SK-N-SH (cell line): Measurements from ENCODE around the gene IKZF2. TPM values are rescaled to one million over a fixed set of nuclear protein-coding genes. Genes with fewer than 3 reads are reported as not detected.

Source experiments
- CTCF ChIA-PET: fragments of 300-600, 350-600 bp; formaldehyde crosslinking; extraction: SDS; loops from one replicate; lab custom pipeline; 2021; lab: Yijun Ruan, JAX
- POLR2A ChIA-PET: fragments of 350-600 bp; sonication (Branson Sonifier 250); formaldehyde crosslinking; extraction: SDS; loops from one replicate; lab custom pipeline; 2020; ENCODE audit warnings: antibody characterized with exemption, inconsistent platforms; lab: Yijun Ruan, JAX
- DNase-seq: peaks from one replicate; pipeline ENCODE4 v3.0.0; 2012
- H2AFZ ChIP-seq: fragments of 200-600 bp; sonication (generic); 2 replicates; pipeline ENCODE4 v1.8.1; 2016; ENCODE audit warnings: antibody characterized with exemption, mild to moderate bottlenecking, low read depth
- H3F3A ChIP-seq: fragments of 200-600 bp; sonication (generic); replicated peaks from 2 replicates; pipeline ENCODE3; 2016; ENCODE audit warnings: antibody characterized with exemption, mild to moderate bottlenecking; ENCODE audit not compliant: insufficient read depth
- H3K27ac ChIP-seq, 2 experiments: fragments of 200-500 bp in 1 of 2; fragments of 200-600 bp in 1 of 2; sonication (Bioruptor generic) in 1 of 2; sonication (generic), shearing (Covaris generic) in 1 of 2; 2 replicates each; pipeline versions ENCODE4 v1.5.1 to v1.6.1; 2014 to 2016; ENCODE audit warnings: low read depth in 2 of 2, inconsistent platforms in 1 of 2, low read length in 1 of 2, mild to moderate bottlenecking in 1 of 2, mixed read lengths in 1 of 2
- H3K27me3 ChIP-seq: fragments of 200-600 bp; sonication (generic), shearing (Covaris generic); 2 replicates; pipeline ENCODE4 v1.6.1; 2016; ENCODE audit warnings: mixed run types; ENCODE audit not compliant: insufficient read depth
- H3K36me3 ChIP-seq, 2 experiments: fragments of 200-500 bp in 1 of 2; fragments of 200-600 bp in 1 of 2; sonication (Bioruptor generic) in 1 of 2; sonication (generic) in 1 of 2; replicated peaks in 1 of 2; 2 replicates each; pipeline versions ENCODE3 to v1.5.1; 2014 to 2016; ENCODE audit warnings: low read length in 1 of 2, mild to moderate bottlenecking in 1 of 2; ENCODE audit not compliant: insufficient read depth in 2 of 2, control insufficient read depth in 1 of 2
- H3K4me1 ChIP-seq, 2 experiments: fragments of 200-500 bp in 1 of 2; fragments of 200-600 bp in 1 of 2; sonication (Bioruptor generic) in 1 of 2; sonication (generic), shearing (Covaris generic) in 1 of 2; 2 replicates each; pipeline versions ENCODE4 v1.5.1 to v1.6.1; 2014 to 2016; ENCODE audit warnings: low read depth in 1 of 2, low read length in 1 of 2, mixed run types in 1 of 2; ENCODE audit not compliant: insufficient read depth in 2 of 2, control insufficient read depth in 1 of 2
- H3K4me2 ChIP-seq: fragments of 200-600 bp; sonication (generic), shearing (Covaris generic); 2 replicates; pipeline ENCODE4 v1.6.1; 2017; ENCODE audit warnings: mixed run types
- H3K4me3 ChIP-seq, 2 experiments: fragments of 200-500 bp in 1 of 2; fragments of 200-600 bp in 1 of 2; sonication (Bioruptor generic) in 1 of 2; sonication (generic), shearing (Covaris generic) in 1 of 2; 2 replicates each; pipeline versions ENCODE4 v1.5.1 to v1.8.1; 2014 to 2016; ENCODE audit warnings: low read depth in 2 of 2, inconsistent platforms in 1 of 2, low read length in 1 of 2, mild to moderate bottlenecking in 1 of 2, mixed read lengths in 1 of 2, moderate library complexity in 1 of 2
- H3K79me2 ChIP-seq: fragments of 200-600 bp; sonication (generic); 2 replicates; pipeline ENCODE4 v1.8.1; 2017; ENCODE audit warnings: mild to moderate bottlenecking; ENCODE audit not compliant: insufficient read depth
- H3K9ac ChIP-seq: fragments of 200-600 bp; sonication (generic); 2 replicates; pipeline ENCODE4 v1.6.1; 2017; ENCODE audit warnings: mixed run types
- H3K9me2 ChIP-seq: fragments of 200-600 bp; sonication (generic); 2 replicates; pipeline ENCODE4 v1.6.1; 2017; ENCODE audit warnings: mixed run types
- H3K9me3 ChIP-seq: fragments of 200-600 bp; sonication (generic); 2 replicates; pipeline ENCODE4 v1.6.1; 2017; ENCODE audit warnings: mixed run types, mild to moderate bottlenecking, moderate library complexity
- H4K20me1 ChIP-seq: fragments of 200-600 bp; sonication (generic); 2 replicates; pipeline ENCODE4 v1.6.1; 2017; ENCODE audit warnings: mild to moderate bottlenecking, mixed run types; ENCODE audit not compliant: insufficient read depth
- CHD2 ChIP-seq: fragments of 150-350 bp; IDR thresholded peaks from 2 replicates; pipeline ENCODE4 v1.6.1; 2018; ENCODE audit warnings: low read length; ENCODE audit not compliant: partially characterized antibody
- EP300 ChIP-seq, 2 experiments: IDR thresholded peaks; 2 replicates each; pipeline versions ENCODE4 v1.4.0 to v1.6.1; 2012; ENCODE audit warnings: borderline replicate concordance in 1 of 2, low read depth in 1 of 2, low read length in 1 of 2
- FOSL2 ChIP-seq: IDR thresholded peaks from 2 replicates; pipeline ENCODE4 v1.4.0; 2012; ENCODE audit warnings: low read depth, mild to moderate bottlenecking, moderate library complexity, borderline replicate concordance
- GABPA ChIP-seq: IDR thresholded peaks from 2 replicates; pipeline ENCODE4 v1.4.0; 2012; ENCODE audit warnings: low read depth, mild to moderate bottlenecking
- GATA2 ChIP-seq: sonication (generic); formaldehyde crosslinking; IDR thresholded peaks from 2 replicates; pipeline ENCODE4 v1.5.0; 2020; ENCODE audit warnings: mild to moderate bottlenecking, missing genetic modification reagents
- MEF2A ChIP-seq: IDR thresholded peaks from 2 replicates; pipeline ENCODE4 v1.4.0; 2012; ENCODE audit warnings: low read depth, borderline replicate concordance
- PBX3 ChIP-seq: IDR thresholded peaks from 2 replicates; pipeline ENCODE4; 2012
- POLR2AphosphoS5 ChIP-seq: IDR thresholded peaks from 2 replicates; pipeline ENCODE4 v1.6.1; 2012; ENCODE audit warnings: low read depth, low read length
- RAD21 ChIP-seq: IDR thresholded peaks from 2 replicates; pipeline ENCODE4 v1.6.1; 2012; ENCODE audit warnings: mild to moderate bottlenecking, low read length
- REST ChIP-seq: IDR thresholded peaks from 2 replicates; pipeline ENCODE4 v1.6.1; 2012; ENCODE audit warnings: mild to moderate bottlenecking, low read depth, low read length, moderate library complexity
- USF1 ChIP-seq: IDR thresholded peaks from 2 replicates; pipeline ENCODE4 v1.4.0; 2012; ENCODE audit warnings: low read depth, borderline replicate concordance
- WGBS: methylation state at CpG from one replicate; pipeline ENCODE4 v1.1.6; 2017; ENCODE audit warnings: low lambda C conversion rate; 5-methylcytosine and 5-hydroxymethylcytosine counted together
- polyA plus RNA-seq, 3 experiments: library from polyadenylated mRNA; depleted of rRNA; stranded (reverse); fragments of >200 nt; gene quantifications; 2 replicates each; pipeline ENCODE4 v1.2.3, GENCODE V29; 2012

IKZF2 gene
- polyA plus RNA-seq, 1 of the 3 experiments (the other 2 are of a cell fraction) = 1.3 TPM

DNA sequence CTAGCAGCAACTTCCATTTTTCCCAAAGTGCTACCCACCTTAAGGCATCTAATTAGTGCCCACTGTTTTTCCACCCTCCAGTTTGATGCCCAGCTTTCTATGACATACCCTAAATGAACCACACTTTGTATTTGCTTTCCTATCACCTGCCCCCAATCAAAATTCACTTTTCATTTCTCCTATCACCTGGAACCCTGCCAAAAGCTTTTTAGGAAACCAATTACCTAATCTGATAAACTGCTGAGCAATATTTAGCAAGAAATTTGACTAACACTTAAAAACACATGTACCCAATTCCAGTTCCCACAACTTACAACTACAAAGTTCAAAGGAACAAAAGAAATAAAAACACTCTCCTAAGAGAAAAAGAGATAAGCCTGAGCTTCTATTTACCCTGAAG, 71.7 kb downstream of the IKZF2 start:
- CTCF ChIA-PET = no interaction called here
- Histone ChIP-seq H3K9ac (no peak overlapping the region), H2AFZ (no peak overlapping the region), H3K27ac (no peak overlapping the region), H3K36me3 (no peaks in the 10 kb centered on the region), H3K9me3 (no peaks in the 10 kb centered on the region), H3K27me3 (no peaks in the 10 kb centered on the region), H4K20me1 (no peaks in the 10 kb centered on the region), H3K79me2 (no peaks in the 10 kb centered on the region), H3K4me3 (no peak overlapping the region), H3K9me2 (no peaks in the 10 kb centered on the region), H3K4me1 (no peaks in the 10 kb centered on the region), H3K4me2 (no peak overlapping the region), H3F3A (peaks cover under 1% of the 10 kb centered on the region)
- POLR2A ChIA-PET = no interaction called here
- TF ChIP-seq GABPA = no peak
- no peak for DNase-seq

GRCh38 chr2:213078686-213079085, 72.7 kb downstream of the IKZF2 start:
- Histone ChIP-seq H4K20me1 (no peaks in the 10 kb centered on the region), H3F3A (no peaks in the 10 kb centered on the region), H3K9me2 (no peaks in the 10 kb centered on the region), H3K9me3 (no peaks in the 10 kb centered on the region), H3K4me1 (no peaks in the 10 kb centered on the region), H3K79me2 (no peaks in the 10 kb centered on the region), H3K36me3 (no peaks in the 10 kb centered on the region), H2AFZ (no peak overlapping the region), H3K4me2 (no peak overlapping the region), H3K9ac (no peak overlapping the region), H3K27me3 (no peaks in the 10 kb centered on the region), H3K27ac (no peak overlapping the region), H3K4me3 (no peak overlapping the region)
- ChIA-PET CTCF (no interaction called here), POLR2A (no interaction called here)
- no peak for DNase-seq
- WGBS = 68% methylated on average over 1 of the region's 1 CpG
- TF ChIP-seq POLR2AphosphoS5 = no peak
- TF ChIP-seq REST = no peak

GRCh38 chr2:213069531-213069930, 81.9 kb downstream of the IKZF2 start:
- TF ChIP-seq EP300 (IDR thresholded peaks at IDR 0.05; ENCODE audit: borderline replicate concordance in 1 of 2, low read depth in 1 of 2, low read length in 1 of 2) (no peak), CHD2 (no peak), GATA2 (CRISPR knock-in tag) (no peak), PBX3 (no peak), RAD21 (no peak), USF1 (no peak), MEF2A (no peak), FOSL2 (no peak)
- no peak for DNase-seq
- Histone ChIP-seq H3F3A (no peaks in the 10 kb centered on the region), H3K9me3 (no peaks in the 10 kb centered on the region), H3K9ac (no peak overlapping the region), H3K9me2 (no peaks in the 10 kb centered on the region), H3K27me3 (no peaks in the 10 kb centered on the region), H2AFZ (no peak overlapping the region), H3K4me1 (peaks cover 11 to 43% of the 10 kb centered on the region in 2 experiments; a peak in 3 of 4 replicates), H3K27ac (no peak overlapping the region), H3K36me3 (no peaks in the 10 kb centered on the region), H3K79me2 (no peaks in the 10 kb centered on the region), H3K4me3 (no peak overlapping the region), H3K4me2 (no peak overlapping the region), H4K20me1 (no peaks in the 10 kb centered on the region)
- ChIA-PET POLR2A (no interaction called here), CTCF (no interaction called here)
- WGBS = 100% methylated on average over 1 of the region's 1 CpG
